ENCODE measurements around the gene CEMIP2. TPM values are rescaled to one million over a fixed set of nuclear protein-coding genes. Genes with fewer than 3 reads are reported as not detected.

CEMIP2 gene
- total RNA-seq, 2 donors from 2014 or later, result 20.4 to 86.5 TPM

- TF ChIP-seq POLR2AphosphoS5 (IDR thresholded peaks at IDR 0.05) (no peak), CTCF (IDR thresholded peaks at IDR 0.05) (no peak), POLR2A (IDR thresholded peaks at IDR 0.05) (no peak)
- WGBS, result 90% methylated on average over 1 of the region's 1 CpG
- H3K4me1 ChIP-seq (replicated peaks), result no peaks in the 10 kb centered on the region
- intact Hi-C loops (cut with DNase I), result no loop called here
- no peak overlapping the region for H3K4me3 ChIP-seq
- no peak overlapping the region for H3K27ac ChIP-seq
- no peaks in the 10 kb centered on the region for H3K9me3 ChIP-seq
- DNase-seq (ENCODE audit: low spot score), result no peak
- no peaks in the 10 kb centered on the region for H3K36me3 ChIP-seq
- no peaks in the 10 kb centered on the region for H3K27me3 ChIP-seq (replicated peaks; ENCODE audit: insufficient read depth)
These were observed 112.5 kb downstream of the CEMIP2 start for GRCh38 chr9:71655778-71656177.

- no peak for DNase-seq (ENCODE audit: low spot score)
- Histone ChIP-seq H3K9me3 (no peaks in the 10 kb centered on the region), H3K4me3 (no peak overlapping the region), H3K27me3 (replicated peaks; ENCODE audit: insufficient read depth) (no peaks in the 10 kb centered on the region), H3K4me1 (replicated peaks) (no peaks in the 10 kb centered on the region), H3K27ac (no peak overlapping the region), H3K36me3 (no peaks in the 10 kb centered on the region)
- intact Hi-C loops (cut with DNase I), result no loop called here
- no peak for TF ChIP-seq POLR2AphosphoS5 (IDR thresholded peaks at IDR 0.05)
- no peak for TF ChIP-seq POLR2A (IDR thresholded peaks at IDR 0.05)
- TF ChIP-seq CTCF (IDR thresholded peaks at IDR 0.05), result no peak
- WGBS, result 61% methylated on average over 6 of the region's 6 CpGs
These were observed 113.2 kb downstream of the CEMIP2 start for GRCh38 chr9:71655141-71655540.

GRCh38 chr9:71652480-71652879 is 115.8 kb downstream of the CEMIP2 start:
- intact Hi-C loops (cut with DNase I), result no loop called here
- Histone ChIP-seq H3K9me3 (no peaks in the 10 kb centered on the region), H3K27me3 (replicated peaks; ENCODE audit: insufficient read depth) (no peaks in the 10 kb centered on the region), H3K27ac (no peak overlapping the region), H3K4me1 (replicated peaks) (no peaks in the 10 kb centered on the region), H3K4me3 (no peak overlapping the region), H3K36me3 (no peaks in the 10 kb centered on the region)
- no peak for DNase-seq (ENCODE audit: low spot score)
- TF ChIP-seq CTCF (IDR thresholded peaks at IDR 0.05), result no peak
- TF ChIP-seq POLR2AphosphoS5 (IDR thresholded peaks at IDR 0.05), result no peak
- no peak for TF ChIP-seq POLR2A (IDR thresholded peaks at IDR 0.05)

- no peak for TF ChIP-seq POLR2AphosphoS5 (IDR thresholded peaks at IDR 0.05)
- TF ChIP-seq POLR2A (IDR thresholded peaks at IDR 0.05), result no peak
- TF ChIP-seq CTCF (IDR thresholded peaks at IDR 0.05), result no peak
- Histone ChIP-seq H3K27me3 (replicated peaks; ENCODE audit: insufficient read depth) (no peaks in the 10 kb centered on the region), H3K36me3 (no peaks in the 10 kb centered on the region), H3K4me3 (no peak overlapping the region), H3K27ac (no peak overlapping the region), H3K4me1 (replicated peaks) (no peaks in the 10 kb centered on the region), H3K9me3 (no peaks in the 10 kb centered on the region)
- WGBS, result 96% methylated on average over 1 of the region's 1 CpG
- intact Hi-C loops (cut with DNase I), result no loop called here
- no peak for DNase-seq (ENCODE audit: low spot score)
These were observed 119.9 kb downstream of the CEMIP2 start for GRCh38 chr9:71648453-71648852.

GRCh38 chr9:71647094-71647591 is 121.2 kb downstream of the CEMIP2 start:
- intact Hi-C loops (cut with DNase I), result no loop called here
- peak; percentile 15 for DNase-seq (ENCODE audit: low spot score)
- no peaks in the 10 kb centered on the region for H3K27me3 ChIP-seq (replicated peaks; ENCODE audit: insufficient read depth)
- no peaks in the 10 kb centered on the region for H3K9me3 ChIP-seq
- no peaks in the 10 kb centered on the region for H3K4me1 ChIP-seq (replicated peaks)
- H3K4me3 ChIP-seq, result no peak overlapping the region
- no peaks in the 10 kb centered on the region for H3K36me3 ChIP-seq
- no peak overlapping the region for H3K27ac ChIP-seq
- WGBS, result 44% methylated on average over 7 of the region's 7 CpGs
- TF ChIP-seq CTCF (IDR thresholded peaks at IDR 0.05) (no peak), POLR2A (IDR thresholded peaks at IDR 0.05) (no peak), POLR2AphosphoS5 (IDR thresholded peaks at IDR 0.05) (no peak)

Measured in prostate gland (tissue), 2 donors.